Activated naive CD4-positive, alpha-beta T cell (primary cell): ENCODE data around the gene OR2A12.
"Not testable (repeated sequence)": the region's sequence is repeated elsewhere in the genome, so short reads cannot be mapped to it uniquely, and the experiment has no call there.

ENCODE experiments used
- DNase-seq, 4 experiments: peaks; one replicate each; lab custom pipeline; 2025; lab: John Stamatoyannopoulos, UW

OR2A12 gene, protein sequence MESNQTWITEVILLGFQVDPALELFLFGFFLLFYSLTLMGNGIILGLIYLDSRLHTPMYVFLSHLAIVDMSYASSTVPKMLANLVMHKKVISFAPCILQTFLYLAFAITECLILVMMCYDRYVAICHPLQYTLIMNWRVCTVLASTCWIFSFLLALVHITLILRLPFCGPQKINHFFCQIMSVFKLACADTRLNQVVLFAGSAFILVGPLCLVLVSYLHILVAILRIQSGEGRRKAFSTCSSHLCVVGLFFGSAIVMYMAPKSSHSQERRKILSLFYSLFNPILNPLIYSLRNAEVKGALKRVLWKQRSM

GRCh38 chr7:144085978-144086377 is at the start of gene OR2A12:
Gene OR2A12 (plus strand): TSS chr7:144086278. CDS start chr7:144095108, 8,830 bp downstream.
- no peak for DNase-seq

DNA sequence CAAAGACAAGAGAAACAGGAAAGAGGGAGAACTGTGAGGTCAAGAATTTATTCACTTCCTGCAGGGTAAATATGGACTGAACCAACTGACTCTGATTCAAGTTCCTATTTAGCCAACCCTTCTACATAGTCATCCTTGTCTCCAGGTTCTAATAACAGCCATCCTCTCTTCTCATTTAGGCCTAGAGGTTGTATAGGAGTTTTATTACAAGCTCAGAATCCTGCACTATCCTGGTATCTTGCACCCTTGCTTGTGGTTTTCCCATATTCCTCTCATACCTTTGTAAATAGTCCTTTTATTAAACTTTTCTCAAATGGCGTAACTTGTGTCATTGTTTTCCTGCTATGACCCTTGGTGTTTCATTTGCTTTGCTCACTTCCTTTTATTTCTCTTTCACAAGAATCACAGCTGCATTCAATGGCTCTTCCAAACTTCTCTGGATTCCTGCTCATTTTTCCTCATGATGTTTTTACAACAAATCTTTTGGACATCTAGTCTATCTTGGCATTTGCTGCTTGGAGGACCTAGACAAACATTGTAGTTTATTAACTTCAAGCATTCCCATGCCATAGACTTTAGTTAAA is 49.7 kb upstream of the OR2A12 start:
- DNase-seq: no peak

DNA sequence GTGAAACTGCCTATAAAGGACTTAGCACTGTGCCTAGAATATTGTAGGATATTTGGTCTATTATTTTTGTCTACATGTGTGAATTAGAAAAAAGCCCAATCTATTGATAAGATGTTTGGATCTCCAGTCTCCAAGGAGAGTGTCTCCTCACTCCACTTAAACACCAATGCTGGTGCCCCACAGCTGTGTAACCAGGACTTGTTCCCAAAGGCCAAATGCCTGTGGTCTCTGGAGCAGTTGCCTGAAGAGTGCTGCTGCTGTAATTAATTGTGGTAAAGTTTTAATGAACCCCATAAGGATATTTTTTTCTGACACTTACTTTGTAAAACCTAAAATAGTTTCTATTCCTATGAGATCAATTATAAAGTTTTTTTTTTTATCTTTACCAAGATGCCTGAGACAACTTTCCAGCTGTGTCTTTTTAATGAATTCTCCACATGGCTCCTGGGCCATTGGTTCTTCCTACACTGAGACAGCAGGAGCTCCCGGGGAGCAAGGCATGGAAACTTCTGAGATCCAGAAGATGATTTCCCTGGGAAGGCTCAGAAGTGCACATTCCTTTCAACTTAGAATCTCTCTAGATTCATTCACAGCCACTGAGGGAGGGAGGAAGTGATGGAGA is 48.6 kb upstream of the OR2A12 start:
- DNase-seq: no peak

- no peak for DNase-seq
Observed at GRCh38 chr7:144038887-144039286, 47.2 kb upstream of the OR2A12 start.

- DNase-seq: no peak
Observed at GRCh38 chr7:144048648-144049047, 37.4 kb upstream of the OR2A12 start, which contains the start of gene OR2A5. Gene OR2A5 (plus strand): TSS chr7:144048948. CDS start chr7:144050402, 1,454 bp downstream.

- DNase-seq: no peak
Observed at GRCh38 chr7:144049491-144049890, 36.6 kb upstream of the OR2A12 start.

GRCh38 chr7:144050093-144050492 is 36.0 kb upstream of the OR2A12 start:
- DNase-seq: no peak

GRCh38 chr7:144050884-144051283 is 35.2 kb upstream of the OR2A12 start:
- DNase-seq: not testable (repeated sequence)

DNA sequence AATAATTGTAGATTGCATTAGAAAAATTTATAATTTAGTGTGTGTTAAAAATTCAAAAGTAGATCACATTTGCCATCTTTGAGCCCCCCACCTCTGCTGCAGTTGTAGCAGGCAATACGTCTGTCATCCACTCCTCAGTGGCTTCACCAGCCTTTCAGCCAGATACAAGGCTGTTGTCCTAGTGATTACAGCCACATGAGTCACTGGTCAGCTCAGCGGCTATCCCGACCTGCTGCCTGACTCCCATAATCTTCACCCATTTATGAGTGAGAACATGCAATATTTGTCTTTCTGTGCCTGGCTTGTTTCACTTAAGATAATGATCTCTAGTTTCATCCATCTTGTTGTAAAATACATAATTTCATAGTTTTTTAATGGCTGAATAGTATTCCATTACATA is 28.1 kb upstream of the OR2A12 start:
- no peak for DNase-seq

GRCh38 chr7:144063710-144064109 is 22.4 kb upstream of the OR2A12 start:
- no peak for DNase-seq

DNA sequence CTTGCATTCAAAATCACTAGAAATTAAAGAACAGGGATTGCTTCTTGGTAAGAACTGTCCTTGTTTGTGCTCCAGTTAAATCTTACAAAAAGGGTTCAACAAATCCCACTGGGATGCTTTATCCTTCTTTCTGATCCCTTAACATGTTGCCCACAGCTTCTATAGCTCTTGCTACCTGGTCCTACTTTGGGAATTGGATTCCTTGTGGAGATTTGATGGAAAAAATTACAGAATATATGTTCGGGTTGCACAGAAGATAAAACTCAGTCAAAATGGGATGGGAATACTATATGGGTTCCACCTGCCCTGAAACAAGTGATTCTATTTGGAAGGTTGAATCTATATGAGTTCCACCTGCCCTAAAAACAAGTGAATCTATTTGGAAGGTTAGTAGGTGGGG is 16.6 kb upstream of the OR2A12 start, which contains the start of gene OR2A25:
OR2A25 (plus strand) TSS at position 301 of the 400 bp plus-strand sequence. CDS start 4,409 bp downstream, outside the sequence.
- no peak for DNase-seq

- no peak for DNase-seq
Observed at GRCh38 chr7:144069953-144070352, 16.1 kb upstream of the OR2A12 start.

- no peak for DNase-seq
Observed at GRCh38 chr7:144074374-144074773, 11.7 kb upstream of the OR2A12 start.

GRCh38 chr7:144086730-144087129 is 652 bp downstream of the OR2A12 start:
- no peak for DNase-seq

- no peak for DNase-seq
Observed at GRCh38 chr7:144087230-144087629, 1.2 kb downstream of the OR2A12 start.

- no peak for DNase-seq
Observed at GRCh38 chr7:144090667-144091066, 4.6 kb downstream of the OR2A12 start.

GRCh38 chr7:144098776-144099175 is 12.7 kb downstream of the OR2A12 start:
- DNase-seq: no peak

DNA sequence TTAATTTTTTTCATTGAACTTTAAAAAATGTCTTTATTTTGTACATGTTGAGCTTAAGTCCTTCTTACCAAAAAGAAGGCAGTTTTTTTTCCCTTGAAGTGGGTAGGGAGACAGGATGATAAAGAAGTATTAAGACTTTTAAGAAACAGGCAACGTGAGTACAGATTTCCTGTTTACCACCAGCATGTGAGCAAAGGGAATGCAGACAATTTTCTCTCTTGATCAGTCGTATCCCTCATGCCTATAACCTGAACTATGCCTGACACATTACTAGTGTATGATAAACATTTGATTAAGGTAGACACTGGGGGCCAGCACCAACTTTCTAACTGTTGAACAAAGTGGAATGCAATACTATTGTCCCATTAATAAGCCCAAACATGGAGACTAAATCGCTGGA is 14.5 kb downstream of the OR2A12 start:
- DNase-seq: no peak

- no peak for DNase-seq
Observed at GRCh38 chr7:144102041-144102440, 16.0 kb downstream of the OR2A12 start.

DNA sequence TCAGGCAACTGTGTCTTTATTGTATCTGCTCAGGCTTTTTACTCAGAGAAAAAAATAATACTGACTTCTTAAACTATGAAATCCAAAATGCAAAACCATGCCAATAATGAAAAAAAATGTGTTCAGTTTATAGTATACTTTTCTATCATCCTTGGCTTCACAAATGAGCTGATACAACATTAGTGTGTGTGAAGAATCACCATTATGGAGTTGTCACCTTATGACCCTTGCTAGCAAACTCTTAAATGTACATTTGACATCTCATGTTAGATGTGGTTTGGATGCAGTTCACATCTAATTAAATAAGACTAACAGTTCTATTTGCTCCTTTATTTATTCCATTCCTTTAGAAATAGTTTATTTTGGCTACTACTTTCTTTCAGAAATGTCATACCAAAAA is 19.1 kb downstream of the OR2A12 start:
- DNase-seq: no peak

GRCh38 chr7:144109283-144109682 is 23.2 kb downstream of the OR2A12 start, which contains the start of gene OR2A2:
Gene OR2A2 (plus strand): TSS chr7:144109583. CDS start chr7:144109583, 0 bp downstream.
- DNase-seq: no peak

DNA sequence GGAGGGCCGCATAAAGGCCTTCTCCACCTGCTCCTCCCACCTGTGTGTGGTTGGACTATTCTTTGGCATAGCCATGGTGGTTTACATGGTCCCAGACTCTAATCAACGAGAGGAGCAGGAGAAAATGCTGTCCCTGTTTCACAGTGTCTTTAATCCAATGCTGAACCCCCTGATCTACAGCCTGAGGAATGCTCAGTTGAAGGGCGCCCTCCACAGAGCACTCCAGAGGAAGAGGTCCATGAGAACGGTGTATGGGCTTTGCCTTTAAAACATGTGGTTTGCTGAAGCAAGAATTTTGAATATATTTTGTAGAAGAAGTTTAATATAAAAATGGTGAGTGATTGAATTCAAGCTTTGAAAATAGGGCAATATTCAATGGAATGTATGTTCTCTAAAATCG is 24.2 kb downstream of the OR2A12 start:
- DNase-seq: no peak

DNA sequence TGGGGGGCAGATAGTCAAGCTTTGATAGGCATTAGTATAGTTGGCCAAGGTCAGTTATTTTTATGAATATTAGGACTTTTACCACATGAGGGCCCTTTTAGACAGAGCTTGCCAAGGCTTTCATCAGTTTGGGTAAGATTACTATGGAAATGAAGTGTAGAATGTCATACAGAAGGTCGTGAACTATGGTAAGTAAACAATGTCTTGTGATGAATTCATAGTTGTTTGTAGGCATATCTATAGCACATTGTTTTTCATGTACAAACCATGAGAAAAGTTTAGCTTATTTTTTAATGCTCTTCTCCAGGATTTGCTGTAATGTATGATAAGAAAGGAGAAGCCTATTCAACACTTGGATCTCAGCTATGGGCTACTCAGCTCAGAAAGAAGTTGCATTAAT is 27.6 kb downstream of the OR2A12 start:
- no peak for DNase-seq
